GM23338 (cell line): Measurements from ENCODE around the gene UNK. TPM values are rescaled to one million over a fixed set of nuclear protein-coding genes. Genes with fewer than 3 reads are reported as not detected.

Experiments
- ATAC-seq: fragments of 200-7000 bp; cut with Tn5 transposase; 3 replicates; pipeline ENCODE4 v1.9.1; 2020
- DNase-seq: peaks from one replicate; pipeline ENCODE4 v3.0.0-alpha.2; 2015; ENCODE audit warnings: low spot score
- H2AFZ ChIP-seq: fragments of 200-600 bp; sonication (generic); 2 replicates; pipeline ENCODE4 v1.8.0; 2016; ENCODE audit warnings: antibody characterized with exemption, mild to moderate bottlenecking, moderate library complexity
- H3F3A ChIP-seq: fragments of 200-600 bp; sonication (generic); replicated peaks from 2 replicates; pipeline ENCODE4 v1.8.0; 2017; ENCODE audit warnings: antibody characterized with exemption, mixed run types, low read depth
- H3K27ac ChIP-seq: fragments of 200-600 bp; sonication (generic); 2 replicates; pipeline ENCODE4 v1.6.1; 2016; ENCODE audit warnings: low read depth
- H3K27me3 ChIP-seq: fragments of 200-600 bp; sonication (generic); 2 replicates; pipeline ENCODE4 v1.8.0; 2016; ENCODE audit warnings: mild to moderate bottlenecking, mixed run types, moderate library complexity; ENCODE audit not compliant: insufficient read depth
- H3K36me3 ChIP-seq: fragments of 200-600 bp; sonication (generic); 2 replicates; pipeline ENCODE4 v1.8.0; 2016; ENCODE audit warnings: mild to moderate bottlenecking; ENCODE audit not compliant: insufficient read depth
- H3K4me1 ChIP-seq: fragments of 200-600 bp; sonication (generic); 2 replicates; pipeline ENCODE4 v1.8.0; 2016; ENCODE audit warnings: mild to moderate bottlenecking, moderate library complexity; ENCODE audit not compliant: insufficient read depth
- H3K4me2 ChIP-seq: fragments of 200-600 bp; sonication (generic); 2 replicates; pipeline ENCODE4 v1.7.1; 2017; ENCODE audit warnings: mixed run types
- H3K4me3 ChIP-seq: fragments of 200-600 bp; sonication (generic); 2 replicates; pipeline ENCODE4 v1.6.1; 2016; ENCODE audit warnings: mixed run types
- H3K79me2 ChIP-seq: fragments of 200-600 bp; sonication (generic); replicated peaks from 2 replicates; pipeline ENCODE4 v1.8.0; 2017; ENCODE audit warnings: mild to moderate bottlenecking; ENCODE audit not compliant: insufficient read depth
- H3K9me2 ChIP-seq: fragments of 200-600 bp; sonication (generic); 2 replicates; pipeline ENCODE4 v1.8.0; 2017; ENCODE audit not compliant: insufficient read depth
- H4K20me1 ChIP-seq: fragments of 200-600 bp; sonication (generic); replicated peaks from 2 replicates; pipeline ENCODE4 v1.8.0; 2017; ENCODE audit warnings: mild to moderate bottlenecking; ENCODE audit not compliant: insufficient read depth
- H3K27ac Mint-ChIP-seq: 2 replicates; pipeline ENCODE4 v1.8.0; 2020; ENCODE audit warnings: inconsistent platforms, mild to moderate bottlenecking, moderate library complexity, mixed read lengths
- H3K27me3 Mint-ChIP-seq: 3 replicates; pipeline ENCODE4 v1.8.0; 2022; ENCODE audit warnings: low read depth, mild to moderate bottlenecking, moderate library complexity, mixed read lengths, inconsistent platforms; ENCODE audit not compliant: insufficient read depth, poor library complexity
- H3K36me3 Mint-ChIP-seq: 3 replicates; pipeline ENCODE4 v1.8.0; 2021; ENCODE audit warnings: low read depth, mild to moderate bottlenecking, inconsistent platforms, moderate library complexity, mixed read lengths
- H3K4me1 Mint-ChIP-seq: 3 replicates; pipeline ENCODE4 v1.8.0; 2020; ENCODE audit warnings: mild to moderate bottlenecking, inconsistent platforms, mixed read lengths
- H3K4me3 Mint-ChIP-seq: 3 replicates; pipeline ENCODE4 v1.8.0; 2021; ENCODE audit warnings: moderate library complexity, mild to moderate bottlenecking, inconsistent platforms, mixed read lengths
- H3K9me3 Mint-ChIP-seq: 3 replicates; pipeline ENCODE4 v1.8.0; 2020; ENCODE audit warnings: moderate library complexity, mild to moderate bottlenecking, inconsistent platforms, mixed read lengths
- CREB1 ChIP-seq: fragments of 250-450 bp; sonication (Bioruptor Pico); IDR thresholded peaks from 2 replicates; pipeline ENCODE4 v1.5.0; 2020; ENCODE audit warnings: low read depth, mild to moderate bottlenecking, moderate library complexity
- ETS1 ChIP-seq: IDR thresholded peaks from 2 replicates; pipeline ENCODE4 v1.6.1; 2016; ENCODE audit warnings: antibody characterized with exemption
- EZH2phosphoT487 ChIP-seq: fragments of 200-600 bp; sonication (generic); IDR thresholded peaks from one replicate; pipeline ENCODE4 v1.8.1; 2018; ENCODE audit warnings: antibody characterized with exemption; ENCODE audit not compliant: unreplicated experiment
- NANOG ChIP-seq: IDR thresholded peaks from 2 replicates; pipeline ENCODE4 v1.6.1; 2016; ENCODE audit warnings: antibody characterized with exemption, borderline replicate concordance
- REST ChIP-seq: IDR thresholded peaks from one replicate; pipeline ENCODE4 v1.6.1; 2018; ENCODE audit warnings: antibody characterized with exemption; ENCODE audit not compliant: unreplicated experiment
- STAT1 ChIP-seq: IDR thresholded peaks from one replicate; pipeline ENCODE4 v1.6.1; 2016; ENCODE audit warnings: antibody characterized with exemption; ENCODE audit not compliant: unreplicated experiment
- ZNF114 ChIP-seq: fragments of 250-450 bp; sonication (Bioruptor Pico); IDR thresholded peaks from 2 replicates; pipeline ENCODE4 v1.5.0; 2020; ENCODE audit warnings: mild to moderate bottlenecking, moderate library complexity
- polyA plus RNA-seq: library from polyadenylated mRNA; unstranded; fragments of >200 nt; fragmentation: Nextera tagmentation; extraction: Ambion mirVana; gene quantifications from 2 replicates; pipeline ENCODE4 v1.2.1, GENCODE V29; 2016
- total RNA-seq: library from RNA; depleted of rRNA; stranded (reverse); fragments of >200 nt; shearing (Covaris generic); gene quantifications from 2 replicates; pipeline ENCODE4 v1.2.3, GENCODE V29; 2014

Gene UNK
- total and polyA plus RNA-seq, 2 experiments from 2014 or later: 21.8 to 65.2 TPM

GRCh38 chr17:75811174-75811573, 26.6 kb downstream of the UNK start (continued):
- TF ChIP-seq NANOG (no peak), CREB1 (CRISPR knock-in tag) (no peak), ZNF114 (no peak)

GRCh38 chr17:75812096-75813013, 27.7 kb downstream of the UNK start:
- Histone ChIP-seq H3K4me3 (no peak overlapping the region), H3K27me3 (no peaks in the 10 kb centered on the region), H3K36me3 (no peaks in the 10 kb centered on the region), H3K27ac (no peak overlapping the region), H3K4me1 (no peaks in the 10 kb centered on the region), H3K4me2 (no peak overlapping the region), H4K20me1 (peaks cover 5% of the 10 kb centered on the region), H3K79me2 (no peaks in the 10 kb centered on the region), H2AFZ (no peak overlapping the region), H3F3A (no peaks in the 10 kb centered on the region; the same call in 1 of the 2 replicates), H3K9me2 (no peaks in the 10 kb centered on the region)
- Mint-ChIP-seq H3K27me3 (peaks cover 4% of the 10 kb centered on the region), H3K9me3 (no peaks in the 10 kb centered on the region; the same call in 2 of the 3 replicates), H3K4me3 (no peak overlapping the region), H3K36me3 (peaks cover 34% of the 10 kb centered on the region), H3K4me1 (no peaks in the 10 kb centered on the region), H3K27ac (no peak overlapping the region)
- TF ChIP-seq NANOG (no peak), EZH2phosphoT487 (no peak), ETS1 (no peak), STAT1 (no peak), REST (no peak)
- ATAC-seq (no peak), DNase-seq (no peak)
